HCT116 (cell line): ENCODE data around the gene CCSER1. TPM values are rescaled to one million over a fixed set of nuclear protein-coding genes. Genes with fewer than 3 reads are reported as not detected.

Experiments
- ATAC-seq: fragments of 200-7000 bp; cut with Tn5 transposase; 2 replicates; pipeline ENCODE4 v1.9.1; 2020; ENCODE audit warnings: mild to moderate bottlenecking, moderate library complexity
- BruUV-seq: library from RNA; stranded (reverse); fragments of 400-500 nt; replicated peaks from 2 replicates; lab custom pipeline; 2021; lab: Mats Ljungman, UMichigan
- CTCF ChIA-PET: fragments of 300-600 bp; sonication (Branson Sonifier 250); formaldehyde crosslinking; loops from one replicate; lab custom pipeline; 2021; ENCODE audit warnings: antibody characterized with exemption; lab: Charles Lee
- POLR2A ChIA-PET: fragments of 300-600, 350-600 bp; sonication (Branson Sonifier 250); formaldehyde crosslinking; loops from one replicate; lab custom pipeline; 2021; ENCODE audit warnings: antibody characterized with exemption; lab: Charles Lee
- RAD21 ChIA-PET, 2 experiments: fragments of 300-600 bp; sonication (Branson Sonifier 250); formaldehyde crosslinking; loops; one replicate each; lab custom pipeline; 2023; ENCODE audit warnings: low total read pairs in 2 of 2; ENCODE audit not compliant: uncharacterized antibody in 2 of 2, unreplicated experiment in 2 of 2, low non-redundant PET in 1 of 2; lab: Charles Lee
- DNase-seq: peaks from one replicate; pipeline ENCODE4 v3.0.0-alpha.2; 2010; ENCODE audit warnings: low read depth, low spot score
- H2AFZ ChIP-seq: fragments of 200-600 bp; shearing (Covaris generic), sonication (generic); 2 replicates; pipeline ENCODE4 v1.6.1; 2017; ENCODE audit warnings: low read depth, mixed run types, mixed read lengths, antibody characterized with exemption, low read length; ENCODE audit not compliant: poor library complexity, severe bottlenecking
- H3K27ac ChIP-seq: 2 replicates; pipeline ENCODE4 v1.5.1; 2012; ENCODE audit warnings: low read depth, low read length
- H3K27me3 ChIP-seq: fragments of 200-600 bp; sonication (generic); 2 replicates; pipeline ENCODE4 v1.6.1; 2016; ENCODE audit warnings: mixed run types, low read length, mixed read lengths; ENCODE audit not compliant: insufficient read depth
- H3K36me3 ChIP-seq, 2 experiments: fragments of 200-500 bp in 1 of 2; fragments of 200-600 bp in 1 of 2; sonication (Bioruptor generic) in 1 of 2; sonication (generic) in 1 of 2; 2 replicates each; pipeline versions ENCODE4 v1.5.1 to v1.6.1; 2014 to 2016; ENCODE audit warnings: low read length in 2 of 2, inconsistent platforms in 1 of 2, mixed read lengths in 1 of 2, mixed run types in 1 of 2; ENCODE audit not compliant: insufficient read depth in 2 of 2, control insufficient read depth in 1 of 2
- H3K4me1 ChIP-seq, 2 experiments: fragments of 200-600 bp in 1 of 2; sonication (generic) in 1 of 2; 2 replicates each; pipeline versions ENCODE4 v1.5.1 to v1.6.1; 2012 to 2017; ENCODE audit warnings: low read length in 2 of 2, inconsistent platforms in 1 of 2, mild to moderate bottlenecking in 1 of 2, mixed read lengths in 1 of 2, mixed run types in 1 of 2, moderate library complexity in 1 of 2; ENCODE audit not compliant: insufficient read depth in 2 of 2, control insufficient read depth in 1 of 2
- H3K4me2 ChIP-seq: fragments of 200-600 bp; sonication (generic); 2 replicates; pipeline ENCODE4 v1.6.1; 2017; ENCODE audit warnings: mixed run types, low read length, mixed read lengths
- H3K4me3 ChIP-seq, 2 experiments: fragments of 200-600 bp in 1 of 2; sonication (generic) in 1 of 2; replicated peaks in 1 of 2; 2 replicates each; pipeline ENCODE4 v1.5.1; 2011 to 2016; ENCODE audit warnings: low read length in 2 of 2, control low read depth in 1 of 2, low read depth in 1 of 2, mild to moderate bottlenecking in 1 of 2, mixed read lengths in 1 of 2, mixed run types in 1 of 2
- H3K79me2 ChIP-seq: fragments of 200-600 bp; sonication (generic); 2 replicates; pipeline ENCODE4 v1.6.1; 2017; ENCODE audit warnings: mild to moderate bottlenecking, mixed run types, low read length, moderate library complexity, mixed read lengths; ENCODE audit not compliant: insufficient read depth
- H3K9ac ChIP-seq: fragments of 200-600 bp; sonication (generic); 2 replicates; pipeline ENCODE4 v1.6.1; 2016; ENCODE audit warnings: low read length, mixed read lengths
- H3K9me2 ChIP-seq: fragments of 200-600 bp; sonication (generic), shearing (Covaris generic); 2 replicates; pipeline ENCODE4 v1.6.1; 2017; ENCODE audit warnings: mixed run types, mild to moderate bottlenecking, moderate library complexity; ENCODE audit not compliant: insufficient read depth
- H3K9me3 ChIP-seq, 2 experiments: fragments of 200-500 bp in 1 of 2; fragments of 200-600 bp in 1 of 2; sonication (Bioruptor generic) in 1 of 2; sonication (generic) in 1 of 2; 2 replicates each; pipeline ENCODE4 v1.6.1; 2014 to 2017; ENCODE audit warnings: low read length in 2 of 2, mixed read lengths in 2 of 2, inconsistent platforms in 1 of 2, low read depth in 1 of 2, mild to moderate bottlenecking in 1 of 2, mixed run types in 1 of 2, moderate library complexity in 1 of 2; ENCODE audit not compliant: control insufficient read depth in 1 of 2, insufficient read depth in 1 of 2
- H4K20me1 ChIP-seq: fragments of 200-600 bp; sonication (generic), shearing (Covaris generic); 2 replicates; pipeline ENCODE4 v1.6.1; 2017; ENCODE audit warnings: mixed run types, mild to moderate bottlenecking, moderate library complexity; ENCODE audit not compliant: insufficient read depth
- CBX3 ChIP-seq: IDR thresholded peaks from 2 replicates; pipeline ENCODE4 v1.6.1; 2012; ENCODE audit warnings: low read depth
- EGR1 ChIP-seq: IDR thresholded peaks from 2 replicates; pipeline ENCODE4 v1.6.1; 2012; ENCODE audit warnings: low read depth
- EZH2 ChIP-seq: fragments of 200-600 bp; sonication (generic); IDR thresholded peaks from 2 replicates; pipeline ENCODE4 v1.6.1; 2017; ENCODE audit warnings: antibody characterized with exemption, mixed run types
- EZH2phosphoT487 ChIP-seq: fragments of 200-600 bp; IDR thresholded peaks from 2 replicates; pipeline ENCODE4 v1.6.1; 2018; ENCODE audit warnings: antibody characterized with exemption, borderline replicate concordance
- FOSL1 ChIP-seq: IDR thresholded peaks from 2 replicates; pipeline ENCODE4 v1.6.1; 2012; ENCODE audit warnings: low read depth
- JUND ChIP-seq: IDR thresholded peaks from 2 replicates; pipeline ENCODE4 v1.6.1; 2012
- POLR2A ChIP-seq: IDR thresholded peaks from 2 replicates; pipeline ENCODE4 v1.7.0; 2011; ENCODE audit warnings: borderline replicate concordance; ENCODE audit not compliant: insufficient read depth, insufficient read length; ENCODE audit errors: extremely low read depth
- POLR2AphosphoS5 ChIP-seq: IDR thresholded peaks from 2 replicates; pipeline ENCODE4 v1.6.1; 2011; ENCODE audit warnings: mild to moderate bottlenecking, low read depth, low read length, moderate library complexity
- RAD21 ChIP-seq: IDR thresholded peaks from 2 replicates; pipeline ENCODE4 v1.6.1; 2012; ENCODE audit warnings: low read depth, mild to moderate bottlenecking
- SIN3A ChIP-seq: IDR thresholded peaks from 2 replicates; pipeline ENCODE4 v1.6.1; 2012; ENCODE audit warnings: low read depth
- SP1 ChIP-seq: IDR thresholded peaks from 2 replicates; pipeline ENCODE4 v1.6.1; 2012; ENCODE audit warnings: low read depth
- SRF ChIP-seq: IDR thresholded peaks from 2 replicates; pipeline ENCODE4 v1.6.1; 2012; ENCODE audit warnings: low read depth
- YY1 ChIP-seq: IDR thresholded peaks from 2 replicates; pipeline ENCODE4 v1.6.1; 2011; ENCODE audit warnings: low read length, low read depth, moderate library complexity, mild to moderate bottlenecking; ENCODE audit not compliant: insufficient replicate concordance; ENCODE audit errors: extremely low read depth
- ZBTB33 ChIP-seq: IDR thresholded peaks from 2 replicates; pipeline ENCODE4 v1.6.1; 2011; ENCODE audit warnings: mild to moderate bottlenecking, low read length, moderate library complexity; ENCODE audit not compliant: insufficient replicate concordance; ENCODE audit errors: extremely low read depth
- ZFX ChIP-seq: fragments of 450-650 bp; IDR thresholded peaks from 2 replicates; pipeline ENCODE4 v1.6.1; 2017
- intact Hi-C: fragments of 100-400 bp; cut with micrococcal nuclease; formaldehyde crosslinking; loops from 2 replicates; pipeline ENCODE4 v1.10.0; 2022
- total RNA-seq: library from RNA; stranded (reverse); gene quantifications from one replicate; pipeline ENCODE4 v1.2.1, GENCODE V29; 2021; ENCODE audit not compliant: unreplicated experiment
- TF ChIP-seq, protein P1 (sequence below): IDR thresholded peaks from 2 replicates; pipeline ENCODE4 v1.6.1; 2012
- TF ChIP-seq, protein P2 (sequence below): IDR thresholded peaks from 2 replicates; pipeline ENCODE4 v1.6.1; 2012

Gene CCSER1
- total RNA-seq, 1 experiment from 2014 or later = 6.7 TPM

DNA sequence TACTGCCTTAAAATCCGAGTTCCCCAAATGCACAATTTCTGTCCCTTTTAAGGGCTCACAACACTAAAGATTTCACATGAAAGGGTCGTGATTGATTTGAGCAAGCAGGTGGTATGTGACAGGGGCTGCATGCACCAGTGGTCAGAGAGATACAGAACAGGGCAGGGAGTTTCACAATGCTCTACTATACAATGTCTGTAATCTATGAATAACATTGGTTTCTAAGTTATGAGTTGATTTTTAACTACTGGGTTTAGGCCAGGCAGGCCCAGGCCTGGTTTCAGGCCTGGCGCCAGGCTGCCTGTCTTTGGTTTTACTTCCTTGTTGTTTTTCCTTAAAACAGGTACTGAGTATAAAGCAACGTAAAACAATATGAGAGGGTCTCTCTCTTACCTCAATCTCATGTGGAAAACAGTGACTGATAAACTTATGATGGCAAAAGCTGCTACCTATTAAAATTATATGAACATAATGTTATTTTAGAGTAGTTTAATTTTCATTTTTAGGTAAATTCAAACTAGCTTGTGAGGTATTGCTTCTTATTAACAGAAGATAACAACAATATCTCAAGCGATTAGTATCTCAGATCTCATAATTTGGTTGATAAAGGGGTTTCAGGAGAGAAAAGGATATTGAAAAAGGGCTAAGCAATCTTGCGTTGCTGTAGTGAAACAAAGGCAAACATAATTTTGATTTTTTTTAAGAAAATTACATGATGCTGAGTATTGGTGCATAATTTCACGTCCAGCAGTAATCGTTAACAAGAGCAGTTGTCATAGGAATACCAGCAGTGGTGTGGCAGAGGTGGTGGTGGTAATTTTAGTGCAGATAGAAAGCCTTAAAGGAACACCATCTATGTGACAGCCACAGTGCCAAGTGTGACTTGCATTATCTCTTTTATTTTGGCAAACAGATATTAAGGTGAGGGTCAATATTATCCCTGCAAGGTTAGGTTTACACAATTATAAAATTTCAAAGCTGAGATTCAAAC, 1232.1 kb downstream of the CCSER1 start:
- Histone ChIP-seq H3K9me3 (no peaks in the 10 kb centered on the region), H3K4me3 (no peak overlapping the region), H3K79me2 (no peaks in the 10 kb centered on the region), H3K27ac (no peak overlapping the region), H3K9me2 (no peaks in the 10 kb centered on the region; the same call in 1 of the 2 replicates), H2AFZ (no peak overlapping the region), H4K20me1 (no peaks in the 10 kb centered on the region), H3K27me3 (no peaks in the 10 kb centered on the region), H3K36me3 (no peaks in the 10 kb centered on the region), H3K4me2 (no peak overlapping the region), H3K4me1 (no peaks in the 10 kb centered on the region), H3K9ac (no peak overlapping the region)
- POLR2A ChIA-PET = no interaction called here
- CTCF ChIA-PET = no interaction called here
- intact Hi-C loops = no loop called here
- RAD21 ChIA-PET = no interaction called here
- TF ChIP-seq CBX3 (no peak), SIN3A (no peak), EZH2phosphoT487 (no peak), SP1 (no peak), SRF (no peak), ZBTB33 (no peak), POLR2AphosphoS5 (no peak), POLR2A (no peak), YY1 (no peak), RAD21 (no peak), JUND (no peak), FOSL1 (no peak), EGR1 (no peak), ZFX (no peak), EZH2 (no peak)
- TF ChIP-seq, protein P1, sequence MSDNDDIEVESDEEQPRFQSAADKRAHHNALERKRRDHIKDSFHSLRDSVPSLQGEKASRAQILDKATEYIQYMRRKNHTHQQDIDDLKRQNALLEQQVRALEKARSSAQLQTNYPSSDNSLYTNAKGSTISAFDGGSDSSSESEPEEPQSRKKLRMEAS = no peak
- TF ChIP-seq, protein P2, sequence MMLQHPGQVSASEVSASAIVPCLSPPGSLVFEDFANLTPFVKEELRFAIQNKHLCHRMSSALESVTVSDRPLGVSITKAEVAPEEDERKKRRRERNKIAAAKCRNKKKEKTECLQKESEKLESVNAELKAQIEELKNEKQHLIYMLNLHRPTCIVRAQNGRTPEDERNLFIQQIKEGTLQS = no peak
- DNase-seq (no peak), ATAC-seq (no peak)
- BruUV-seq = no TSS peak
